Retinal pigment epithelial cell (primary cell): ENCODE results near the gene OR4C45.

Source experiments
- DNase-seq: peaks from one replicate; pipeline ENCODE4 v3.0.0-alpha.2; 2010; ENCODE audit warnings: low read depth
- H3K4me3 ChIP-seq: 2 replicates; pipeline ENCODE4 v1.5.1; 2011; ENCODE audit warnings: mild to moderate bottlenecking, low read length, control low read depth, moderate library complexity
- CTCF ChIP-seq: conservative IDR thresholded peaks from 2 replicates; pipeline ENCODE4 v1.5.1; 2011; ENCODE audit warnings: low read depth, low read length, control low read depth, inconsistent platforms

OR4C45 gene

GRCh38 chr11:50071584-50072225, 39.0 kb downstream of the OR4C45 start:
- no peak for TF ChIP-seq CTCF
- no peak for DNase-seq
- H3K4me3 ChIP-seq: no peak overlapping the region

GRCh38 chr11:50072226-50073112, 39.8 kb downstream of the OR4C45 start:
- DNase-seq: no peak
- H3K4me3 ChIP-seq: no peak overlapping the region
- TF ChIP-seq CTCF: no peak

GRCh38 chr11:50073113-50074105, 40.7 kb downstream of the OR4C45 start:
- H3K4me3 ChIP-seq: no peak overlapping the region
- DNase-seq: no peak
- TF ChIP-seq CTCF: no peak

GRCh38 chr11:50074161-50074560, 41.5 kb downstream of the OR4C45 start:
- no peak overlapping the region for H3K4me3 ChIP-seq
- DNase-seq: no peak
- TF ChIP-seq CTCF: no peak

GRCh38 chr11:50075856-50076255, 43.2 kb downstream of the OR4C45 start:
- TF ChIP-seq CTCF: no peak
- H3K4me3 ChIP-seq: no peak overlapping the region
- DNase-seq: no peak

- DNase-seq: no peak
- no peak overlapping the region for H3K4me3 ChIP-seq
- TF ChIP-seq CTCF: no peak
These were observed 44.9 kb downstream of the OR4C45 start for GRCh38 chr11:50077526-50077925.
